B cell (primary cell): ENCODE data around the gene ARL13A. TPM values are rescaled to one million over a fixed set of nuclear protein-coding genes. Genes with fewer than 3 reads are reported as not detected.

ENCODE experiments used
- ATAC-seq: fragments of 200-7000 bp; cut with Tn5 transposase; one replicate; pipeline ENCODE4 v1.10.0; 2021; ENCODE audit warnings: low read depth, mild to moderate bottlenecking, moderate number of reproducible peaks, moderate library complexity
- CTCF ChIA-PET: fragments of 350-600 bp; sonication (Branson Sonifier 250); formaldehyde crosslinking; loops from one replicate; lab custom pipeline; 2021; ENCODE audit warnings: antibody characterized with exemption, inconsistent platforms; lab: Charles Lee
- POLR2A ChIA-PET: fragments of 350-600 bp; sonication (Branson Sonifier 250); formaldehyde crosslinking; loops from one replicate; lab custom pipeline; 2021; ENCODE audit warnings: antibody characterized with exemption; lab: Charles Lee
- DNase-seq: peaks from one replicate; pipeline ENCODE4 v3.0.0; 2013
- H2AFZ ChIP-seq: 2 replicates; pipeline ENCODE4 v1.6.1; 2012; ENCODE audit warnings: mild to moderate bottlenecking, low read depth, low read length; ENCODE audit not compliant: insufficient read depth, poor library complexity, severe bottlenecking
- H3K27ac ChIP-seq, 2 donors: 1 replicate in 1 of 2; 2 replicates in 1 of 2; pipeline ENCODE4 v1.5.1; 2012 to 2013; ENCODE audit warnings: low read length in 2 of 2, mild to moderate bottlenecking in 2 of 2, moderate library complexity in 1 of 2
- H3K27me3 ChIP-seq, 4 experiments: fragments of 200-600 bp in 1 of 4; sonication (generic) in 1 of 4; replicated peaks in 1 of 4; 1 replicate in 2 of 4; 2 replicates in 2 of 4; pipeline versions ENCODE4 v1.6.1 to v1.7.0; 2013 to 2016; ENCODE audit warnings: low read length in 3 of 4, mild to moderate bottlenecking in 2 of 4, mixed read lengths in 1 of 4, moderate library complexity in 1 of 4; ENCODE audit not compliant: insufficient read depth in 4 of 4, control insufficient read depth in 3 of 4; ENCODE audit errors: control extremely low read depth in 1 of 4
- H3K36me3 ChIP-seq, 2 experiments: replicated peaks in 1 of 2; 1 replicate in 1 of 2; 2 replicates in 1 of 2; pipeline versions ENCODE4 v1.6.1 to v1.7.1; 2013; ENCODE audit warnings: low read length in 1 of 2; ENCODE audit not compliant: insufficient read depth in 2 of 2, control insufficient read depth in 1 of 2; ENCODE audit errors: control extremely low read depth in 1 of 2, extremely low read depth in 1 of 2
- H3K4me1 ChIP-seq, 2 donors: fragments of 200-600 bp in 1 of 2; sonication (generic) in 1 of 2; 1 replicate in 1 of 2; 2 replicates in 1 of 2; pipeline versions ENCODE4 v1.5.1 to v1.6.1; 2013 to 2017; ENCODE audit warnings: low read length in 2 of 2; ENCODE audit not compliant: control insufficient read depth in 2 of 2, insufficient read depth in 2 of 2
- H3K4me2 ChIP-seq: replicated peaks from 2 replicates; pipeline ENCODE3; 2012; ENCODE audit warnings: mild to moderate bottlenecking, low read depth, low read length; ENCODE audit not compliant: poor library complexity, severe bottlenecking
- H3K4me3 ChIP-seq, 5 experiments: fragments of 200-600 bp in 1 of 5; sonication (generic) in 1 of 5; 1 replicate in 3 of 5; 2 replicates in 2 of 5; pipeline versions ENCODE4 v1.5.1 to v1.7.0; 2011 to 2016; ENCODE audit warnings: low read length in 4 of 5, mild to moderate bottlenecking in 4 of 5, low read depth in 2 of 5, control low read depth in 1 of 5, moderate library complexity in 1 of 5; ENCODE audit not compliant: insufficient read depth in 1 of 5; ENCODE audit errors: control extremely low read depth in 1 of 5, extremely low read depth in 1 of 5
- H3K79me2 ChIP-seq: fragments of 200-600 bp; sonication (generic); one replicate; pipeline ENCODE4 v1.6.0; 2016; ENCODE audit warnings: low read length; ENCODE audit not compliant: control insufficient read depth, insufficient read depth
- H3K9ac ChIP-seq: fragments of 200-600 bp; sonication (generic); 2 replicates; pipeline ENCODE4 v1.6.1; 2017; ENCODE audit warnings: mild to moderate bottlenecking, low read length, moderate library complexity
- H3K9me3 ChIP-seq, 3 donors: one replicate each; pipeline versions ENCODE4 v1.6.1 to v1.7.1; 2013; ENCODE audit warnings: low read length in 2 of 3; ENCODE audit not compliant: control insufficient read depth in 2 of 3, insufficient read depth in 1 of 3; ENCODE audit errors: control extremely low read depth in 1 of 3
- H4K20me1 ChIP-seq: 2 replicates; pipeline ENCODE4 v1.6.0; 2012; ENCODE audit warnings: mild to moderate bottlenecking, low read length; ENCODE audit not compliant: insufficient read depth, control insufficient read depth, poor library complexity, severe bottlenecking
- H3K27ac Mint-ChIP-seq: one replicate; pipeline ENCODE4 v1.8.0; 2021; ENCODE audit warnings: mixed read lengths
- H3K27me3 Mint-ChIP-seq: one replicate; pipeline ENCODE4 v1.8.0; 2021; ENCODE audit warnings: mixed read lengths
- H3K4me1 Mint-ChIP-seq: one replicate; pipeline ENCODE4 v1.8.0; 2021; ENCODE audit warnings: mixed read lengths
- H3K4me3 Mint-ChIP-seq: one replicate; pipeline ENCODE4 v1.8.0; 2021; ENCODE audit warnings: mixed read lengths
- H3K9me3 Mint-ChIP-seq: one replicate; pipeline ENCODE4 v1.8.0; 2022; ENCODE audit warnings: mixed read lengths; ENCODE audit not compliant: insufficient read depth
- EZH2 ChIP-seq: IDR thresholded peaks from 2 replicates; pipeline ENCODE4 v1.6.1; 2012; ENCODE audit warnings: borderline replicate concordance, low read depth, mild to moderate bottlenecking, moderate library complexity, low read length; ENCODE audit not compliant: insufficient read depth, poor library complexity, severe bottlenecking
- WGBS: methylation state at CpG from one replicate; pipeline ENCODE4 v1.1.5; 2013; ENCODE audit warnings: missing lambda C conversion rate; ENCODE audit not compliant: insufficient coverage; 5-methylcytosine and 5-hydroxymethylcytosine counted together
- intact Hi-C: fragments of 100-400 bp; cut with micrococcal nuclease; formaldehyde crosslinking; loops from one replicate; pipeline ENCODE4 v1.10.0; 2022
- polyA plus RNA-seq: library from polyadenylated mRNA; depleted of rRNA; stranded (reverse); fragments of >200 nt; gene quantifications from 2 replicates; pipeline ENCODE4 v1.2.3, GENCODE V29; 2012
- total RNA-seq, 2 donors: library from RNA; stranded (reverse); fragments of 120-200 nt in 1 of 2; gene quantifications; 1 replicate in 1 of 2; 2 replicates in 1 of 2; pipeline versions ENCODE4 v1.2.3 to v1.2.4, GENCODE V29; 2013 to 2022
- TF ChIP-seq, protein P1 (sequence below): fragments of 200-600 bp; IDR thresholded peaks from one replicate; pipeline ENCODE4 v1.8.0; 2022; ENCODE audit warnings: antibody characterized with exemption, mild to moderate bottlenecking

Gene ARL13A
- total and polyA plus RNA-seq, 2 donors (not counting 1 experiment from before 2014, with no cell fraction given): not detected

- no peaks in the 10 kb centered on the region for H4K20me1 ChIP-seq
- POLR2A ChIA-PET: no interaction called here
- H3K27me3 Mint-ChIP-seq: no peaks in the 10 kb centered on the region
Observed at GRCh38 chrX:100976211-100976610, 6.7 kb downstream of the ARL13A start.

DNA sequence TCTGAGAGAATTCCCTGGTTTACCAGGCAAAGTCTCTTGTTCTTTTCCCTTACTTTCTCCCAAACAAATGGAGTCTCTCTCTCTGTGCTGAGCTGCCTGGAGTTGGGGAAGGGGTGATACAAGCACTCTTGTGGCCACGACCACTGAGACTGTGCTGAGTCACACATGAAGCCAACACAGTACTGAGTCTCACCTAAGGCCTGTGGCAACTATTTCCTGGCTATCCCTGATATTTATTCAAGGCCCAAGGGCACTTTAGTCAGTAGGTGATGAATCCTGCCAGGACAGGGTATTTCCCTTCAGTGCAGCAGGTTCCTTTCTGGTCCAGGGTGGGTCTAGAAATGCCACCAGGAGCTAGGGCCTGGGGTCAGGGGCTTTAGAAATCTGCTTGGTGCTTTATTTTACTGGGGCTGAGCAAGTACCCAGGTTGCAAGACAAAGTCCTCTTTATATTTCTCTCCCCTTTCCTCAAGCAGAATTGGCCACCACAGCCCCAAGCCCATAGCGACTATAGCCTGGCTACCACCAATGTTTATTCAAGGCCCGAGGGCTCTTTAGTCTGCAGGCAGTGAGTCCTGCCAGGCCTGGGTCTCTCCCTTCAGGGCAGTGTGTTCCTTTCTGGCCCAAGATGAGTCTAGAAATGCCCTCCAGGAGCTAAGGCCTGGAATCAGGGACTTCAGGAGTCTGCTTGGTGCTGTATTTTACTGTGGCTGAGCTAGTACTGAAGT, 10.5 kb downstream of the ARL13A start:
- H3K4me3 ChIP-seq: no peak overlapping the region
- no peaks in the 10 kb centered on the region for H3K9me3 ChIP-seq
- ATAC-seq (no peak), DNase-seq (no peak)
- CTCF ChIA-PET: no interaction called here
- H3K9me3 Mint-ChIP-seq: no peaks in the 10 kb centered on the region
- H4K20me1 ChIP-seq: no peaks in the 10 kb centered on the region
- no peak overlapping the region for H3K4me2 ChIP-seq
- peaks cover 0 to 2% of the 10 kb centered on the region in 2 experiments for H3K36me3 ChIP-seq
- H3K27me3 Mint-ChIP-seq: no peaks in the 10 kb centered on the region
- H3K79me2 ChIP-seq: no peaks in the 10 kb centered on the region
- no peaks in the 10 kb centered on the region for H3K4me1 ChIP-seq
- no peak overlapping the region for H3K9ac ChIP-seq
- no peak overlapping the region for H3K4me3 Mint-ChIP-seq
- H3K27ac Mint-ChIP-seq: no peak overlapping the region
- POLR2A ChIA-PET: no interaction called here
- no CpG with 5 or more reads among the region's 3 CpGs for whole genome bisulfite sequencing
- TF ChIP-seq, protein P1, sequence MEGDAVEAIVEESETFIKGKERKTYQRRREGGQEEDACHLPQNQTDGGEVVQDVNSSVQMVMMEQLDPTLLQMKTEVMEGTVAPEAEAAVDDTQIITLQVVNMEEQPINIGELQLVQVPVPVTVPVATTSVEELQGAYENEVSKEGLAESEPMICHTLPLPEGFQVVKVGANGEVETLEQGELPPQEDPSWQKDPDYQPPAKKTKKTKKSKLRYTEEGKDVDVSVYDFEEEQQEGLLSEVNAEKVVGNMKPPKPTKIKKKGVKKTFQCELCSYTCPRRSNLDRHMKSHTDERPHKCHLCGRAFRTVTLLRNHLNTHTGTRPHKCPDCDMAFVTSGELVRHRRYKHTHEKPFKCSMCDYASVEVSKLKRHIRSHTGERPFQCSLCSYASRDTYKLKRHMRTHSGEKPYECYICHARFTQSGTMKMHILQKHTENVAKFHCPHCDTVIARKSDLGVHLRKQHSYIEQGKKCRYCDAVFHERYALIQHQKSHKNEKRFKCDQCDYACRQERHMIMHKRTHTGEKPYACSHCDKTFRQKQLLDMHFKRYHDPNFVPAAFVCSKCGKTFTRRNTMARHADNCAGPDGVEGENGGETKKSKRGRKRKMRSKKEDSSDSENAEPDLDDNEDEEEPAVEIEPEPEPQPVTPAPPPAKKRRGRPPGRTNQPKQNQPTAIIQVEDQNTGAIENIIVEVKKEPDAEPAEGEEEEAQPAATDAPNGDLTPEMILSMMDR: no peak
- no peak for TF ChIP-seq EZH2
- H3K4me1 Mint-ChIP-seq: no peaks in the 10 kb centered on the region
- intact Hi-C loops: no loop called here
- H3K27me3 ChIP-seq: no peaks in the 10 kb centered on the region
- no peak overlapping the region for H2AFZ ChIP-seq
- no peak overlapping the region for H3K27ac ChIP-seq

More at GRCh38 chrX:100976211-100976610, 6.7 kb downstream of the ARL13A start:
- no peaks in the 10 kb centered on the region for H3K79me2 ChIP-seq
- CTCF ChIA-PET: no interaction called here
- TF ChIP-seq, protein P1: no peak
- TF ChIP-seq EZH2: no peak
- no CpG with 5 or more reads among the region's 1 CpG for WGBS
- H3K4me2 ChIP-seq: no peak overlapping the region
- DNase-seq (no peak), ATAC-seq (no peak)
- Mint-ChIP-seq H3K4me1 (no peaks in the 10 kb centered on the region), H3K27ac (no peak overlapping the region), H3K9me3 (no peaks in the 10 kb centered on the region), H3K4me3 (no peak overlapping the region)
- no peaks in the 10 kb centered on the region for H3K9me3 ChIP-seq
- H2AFZ ChIP-seq: no peak overlapping the region
- no peak overlapping the region for H3K9ac ChIP-seq
- H3K4me3 ChIP-seq: no peak overlapping the region
- H3K36me3 ChIP-seq: no peaks in the 10 kb centered on the region
- H3K27me3 ChIP-seq: no peaks in the 10 kb centered on the region
- H3K4me1 ChIP-seq: no peaks in the 10 kb centered on the region
- no peak overlapping the region for H3K27ac ChIP-seq
- intact Hi-C loops: no loop called here
